T-helper 2 cell treated with Interferon-gamma antibody and Interleukin-4, amounts not matched to agents 100 ng/mL and 5 ng/mL, for 36 hours (primary cell): ENCODE measurements around the gene SDCCAG8. TPM values are rescaled to one million over a fixed set of nuclear protein-coding genes. Genes with fewer than 3 reads are reported as not detected.

Experiments used
- intact Hi-C: fragments of 100-400 bp; cut with micrococcal nuclease; formaldehyde crosslinking; loops from one replicate; pipeline ENCODE4 v1.15.1; 2023
- total RNA-seq: library from RNA; stranded (reverse); gene quantifications from 2 replicates; pipeline ENCODE4 v1.2.3, GENCODE V29; 2022

Gene SDCCAG8
- total RNA-seq, 1 donor from 2014 or later = 23.7 TPM

GRCh38 chr1:243275316-243275715 is 19.5 kb downstream of the SDCCAG8 start:
- intact Hi-C loops = no loop called here

- intact Hi-C loops = no loop called here
Observed at GRCh38 chr1:243280571-243281129, 24.8 kb downstream of the SDCCAG8 start.

GRCh38 chr1:243281672-243282071 is 25.8 kb downstream of the SDCCAG8 start:
- intact Hi-C loops = no loop called here

GRCh38 chr1:243286409-243287122 is 30.7 kb downstream of the SDCCAG8 start:
- intact Hi-C loops = no loop called here

- intact Hi-C loops = no loop called here
Observed at GRCh38 chr1:243287123-243287460, 31.3 kb downstream of the SDCCAG8 start.

- intact Hi-C loops = no loop called here
Observed at GRCh38 chr1:243287652-243288051, 31.8 kb downstream of the SDCCAG8 start.

GRCh38 chr1:243288062-243288461 is 32.2 kb downstream of the SDCCAG8 start:
- intact Hi-C loops = no loop called here

GRCh38 chr1:243291292-243291691 is 35.5 kb downstream of the SDCCAG8 start:
- intact Hi-C loops = no loop called here

- intact Hi-C loops = no loop called here
Observed at GRCh38 chr1:243292117-243292516, 36.3 kb downstream of the SDCCAG8 start.

- intact Hi-C loops = no loop called here
Observed at GRCh38 chr1:243293941-243294722, 38.3 kb downstream of the SDCCAG8 start.

- intact Hi-C loops = no loop called here
Observed at GRCh38 chr1:243294723-243295121, 38.9 kb downstream of the SDCCAG8 start.

- intact Hi-C loops = no loop called here
Observed at GRCh38 chr1:243299069-243299468, 43.2 kb downstream of the SDCCAG8 start.

- intact Hi-C loops = no loop called here
Observed at GRCh38 chr1:243301059-243301458, 45.2 kb downstream of the SDCCAG8 start.

- intact Hi-C loops = no loop called here
Observed at GRCh38 chr1:243311809-243312208, 56.0 kb downstream of the SDCCAG8 start.

GRCh38 chr1:243312952-243313634 is 57.3 kb downstream of the SDCCAG8 start:
- intact Hi-C loops = no loop called here

- intact Hi-C loops = no loop called here
Observed at GRCh38 chr1:243313635-243314536, 58.0 kb downstream of the SDCCAG8 start.

- intact Hi-C loops = no loop called here
Observed at GRCh38 chr1:243315455-243315854, 59.6 kb downstream of the SDCCAG8 start.

- intact Hi-C loops = no loop called here
Observed at GRCh38 chr1:243315893-243316292, 60.1 kb downstream of the SDCCAG8 start.

GRCh38 chr1:243316366-243316989 is 60.6 kb downstream of the SDCCAG8 start:
- intact Hi-C loops = no loop called here

GRCh38 chr1:243320224-243320623 is 64.4 kb downstream of the SDCCAG8 start:
- intact Hi-C loops = loop anchor here (10.0 kb wide), 1 partner anchor 665 kb away; no protein-coding TSS in a partner anchor
